ENCODE measurements around the gene SLC30A10.

DNA sequence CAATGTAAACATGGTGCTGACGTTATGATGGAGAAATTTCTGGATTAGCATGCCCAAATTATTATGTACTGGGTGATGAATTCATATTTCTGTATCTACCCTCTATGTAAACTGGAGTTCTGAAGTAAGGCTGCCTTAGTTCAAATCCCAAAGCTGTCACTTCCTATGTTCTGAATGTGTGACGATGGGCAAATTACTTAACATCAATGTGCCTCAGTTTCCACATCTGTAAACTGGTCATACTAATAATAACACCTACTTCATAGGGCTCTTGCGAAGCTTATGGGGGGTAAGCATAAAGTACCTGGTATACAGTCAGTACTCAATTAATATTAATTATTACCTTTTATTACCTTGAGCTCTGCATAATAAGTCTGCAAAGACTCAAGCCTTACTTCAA lies 45.6 kb downstream of the SLC30A10 start:
- TF ChIP-seq POLR2A (IDR thresholded peaks at IDR 0.05) (no peak), POLR2AphosphoS5 (IDR thresholded peaks at IDR 0.05) (no peak), EP300 (IDR thresholded peaks at IDR 0.05) (no peak)
- TF ChIP-seq, protein P1, sequence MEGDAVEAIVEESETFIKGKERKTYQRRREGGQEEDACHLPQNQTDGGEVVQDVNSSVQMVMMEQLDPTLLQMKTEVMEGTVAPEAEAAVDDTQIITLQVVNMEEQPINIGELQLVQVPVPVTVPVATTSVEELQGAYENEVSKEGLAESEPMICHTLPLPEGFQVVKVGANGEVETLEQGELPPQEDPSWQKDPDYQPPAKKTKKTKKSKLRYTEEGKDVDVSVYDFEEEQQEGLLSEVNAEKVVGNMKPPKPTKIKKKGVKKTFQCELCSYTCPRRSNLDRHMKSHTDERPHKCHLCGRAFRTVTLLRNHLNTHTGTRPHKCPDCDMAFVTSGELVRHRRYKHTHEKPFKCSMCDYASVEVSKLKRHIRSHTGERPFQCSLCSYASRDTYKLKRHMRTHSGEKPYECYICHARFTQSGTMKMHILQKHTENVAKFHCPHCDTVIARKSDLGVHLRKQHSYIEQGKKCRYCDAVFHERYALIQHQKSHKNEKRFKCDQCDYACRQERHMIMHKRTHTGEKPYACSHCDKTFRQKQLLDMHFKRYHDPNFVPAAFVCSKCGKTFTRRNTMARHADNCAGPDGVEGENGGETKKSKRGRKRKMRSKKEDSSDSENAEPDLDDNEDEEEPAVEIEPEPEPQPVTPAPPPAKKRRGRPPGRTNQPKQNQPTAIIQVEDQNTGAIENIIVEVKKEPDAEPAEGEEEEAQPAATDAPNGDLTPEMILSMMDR (IDR thresholded peaks at IDR 0.05) = no peak

Data from upper lobe of left lung (tissue), 4 donors.